Fibroblast of the aortic adventitia (primary cell): ENCODE data around the gene IMMP2L. TPM values are rescaled to one million over a fixed set of nuclear protein-coding genes. Genes with fewer than 3 reads are reported as not detected.
"Not testable (repeated sequence)": the region's sequence is repeated elsewhere in the genome, so short reads cannot be mapped to it uniquely, and the experiment has no call there.

Experiments
- DNase-seq: peaks from one replicate; pipeline ENCODE4 v3.0.0-alpha.2; 2010; ENCODE audit warnings: low read depth
- H3K4me3 ChIP-seq: 2 replicates; pipeline ENCODE4 v1.5.1; 2011; ENCODE audit warnings: low read depth, mild to moderate bottlenecking, control low read depth, low read length, moderate library complexity
- CTCF ChIP-seq: IDR thresholded peaks from 2 replicates; pipeline ENCODE4 v1.5.1; 2011; ENCODE audit warnings: mild to moderate bottlenecking, low read length, control low read depth, inconsistent platforms; ENCODE audit not compliant: insufficient read depth
- total RNA-seq: library from RNA; depleted of rRNA; stranded (reverse); fragments of >200 nt; gene quantifications from 2 replicates; pipeline ENCODE4 v1.2.3, GENCODE V29; 2012; ENCODE audit warnings: low replicate concordance

Gene IMMP2L
- total RNA-seq, 1 donor, result 9.9 TPM

- TF ChIP-seq CTCF, result no peak
- no peak overlapping the region for H3K4me3 ChIP-seq
These were observed 102.5 kb downstream of the IMMP2L start for GRCh38 chr7:111459757-111460280.

GRCh38 chr7:111459065-111459756, 103.1 kb downstream of the IMMP2L start:
- no peak for TF ChIP-seq CTCF

More at GRCh38 chr7:111459757-111460280, 102.5 kb downstream of the IMMP2L start:
- peak; percentile 76 for DNase-seq

GRCh38 chr7:111450705-111451104, 111.6 kb downstream of the IMMP2L start:
- not testable (repeated sequence) for DNase-seq

More at GRCh38 chr7:111459065-111459756, 103.1 kb downstream of the IMMP2L start:
- DNase-seq, result peak; percentile 16
- H3K4me3 ChIP-seq, result no peak overlapping the region

GRCh38 chr7:111447502-111447901, 114.8 kb downstream of the IMMP2L start:
- not testable (repeated sequence) for DNase-seq, H3K4me3 ChIP-seq

More at GRCh38 chr7:111450705-111451104, 111.6 kb downstream of the IMMP2L start:
- not testable (repeated sequence) for H3K4me3 ChIP-seq

- TF ChIP-seq CTCF, result no peak
- no peak for DNase-seq
- H3K4me3 ChIP-seq, result no peak overlapping the region
These were observed 122.3 kb downstream of the IMMP2L start for GRCh38 chr7:111439977-111440376.

- no peak for TF ChIP-seq CTCF
- no peak overlapping the region for H3K4me3 ChIP-seq
- DNase-seq, result peak; percentile 68
These were observed 123.7 kb downstream of the IMMP2L start for GRCh38 chr7:111438369-111439289.

- no peak for TF ChIP-seq CTCF
- no peak for DNase-seq
- H3K4me3 ChIP-seq, result no peak overlapping the region
These were observed 124.6 kb downstream of the IMMP2L start for GRCh38 chr7:111437736-111438135.
